ENCODE data around the gene KRTAP10-2. TPM values are rescaled to one million over a fixed set of nuclear protein-coding genes. Genes with fewer than 3 reads are reported as not detected.

Gene KRTAP10-2
- total RNA-seq, 1 donor from 2014 or later, result not detected

Other genes with a start within 250 kb of the KRTAP10-2 start
- 24.7 TPM for gene CFAP410, start 212.1 kb downstream of the KRTAP10-2 start, total RNA-seq
- 13.8 TPM for gene TRPM2, start 197.9 kb downstream of the KRTAP10-2 start, total RNA-seq
- gene LRRC3, start 96.0 kb downstream of the KRTAP10-2 start, total RNA-seq, result 15.6 TPM
- gene KRTAP10-1, start 11.3 kb downstream of the KRTAP10-2 start, total RNA-seq, result not detected
- not detected for gene KRTAP10-3, start 7.3 kb upstream of the KRTAP10-2 start, total RNA-seq
- gene KRTAP10-4, start 22.2 kb upstream of the KRTAP10-2 start, total RNA-seq, result not detected
- not detected for gene KRTAP10-5, start 29.1 kb upstream of the KRTAP10-2 start, total RNA-seq
- not detected for gene KRTAP10-6, start 41.0 kb upstream of the KRTAP10-2 start, total RNA-seq
- not detected for gene KRTAP10-7, start 49.1 kb upstream of the KRTAP10-2 start, total RNA-seq
- not detected for gene KRTAP10-8, start 60.6 kb upstream of the KRTAP10-2 start, total RNA-seq
- not detected for gene KRTAP10-9, start 75.6 kb upstream of the KRTAP10-2 start, total RNA-seq
- not detected for gene KRTAP10-10, start 85.9 kb upstream of the KRTAP10-2 start, total RNA-seq
- not detected for gene KRTAP10-11, start 94.9 kb upstream of the KRTAP10-2 start, total RNA-seq
- not detected for gene KRTAP12-4, start 103.2 kb upstream of the KRTAP10-2 start, total RNA-seq
- not detected for gene KRTAP12-3, start 106.4 kb upstream of the KRTAP10-2 start, total RNA-seq
- not detected for gene KRTAP12-2, start 115.4 kb upstream of the KRTAP10-2 start, total RNA-seq
- not detected for gene KRTAP12-1, start 130.7 kb upstream of the KRTAP10-2 start, total RNA-seq
- not detected for gene KRTAP10-12, start 145.7 kb upstream of the KRTAP10-2 start, total RNA-seq
- gene TSPEAR, start 160.1 kb upstream of the KRTAP10-2 start, total RNA-seq, result 0.06 TPM

Measured in mucosa of gallbladder (tissue), 1 donor.